HG03039 (cell line): ENCODE data around the gene PMAIP1.

Source experiments
- ATAC-seq: cut with Tn5 transposase; IDR thresholded peaks from one replicate; pipeline ENCODE4 v1.9.1; 2021; ENCODE audit warnings: mild to moderate bottlenecking, moderate library complexity; ENCODE audit not compliant: unreplicated experiment

PMAIP1 gene

GRCh38 chr18:59951591-59951990, 51.8 kb downstream of the PMAIP1 start:
- no peak for ATAC-seq

GRCh38 chr18:59952283-59953007, 52.6 kb downstream of the PMAIP1 start:
- no peak for ATAC-seq
